ENCODE results near the gene HNRNPAB. TPM values are rescaled to one million over a fixed set of nuclear protein-coding genes. Genes with fewer than 3 reads are reported as not detected.
A peak's percentile ranks its signal among the peaks of the same experiment; 100 is the strongest.

The HNRNPAB gene
- total RNA-seq: 100 to 1,000 TPM in 1 of 4 donors, 10 to 100 TPM in 3; 57.0 to 113 (median 83.1) TPM

- H3K4me3 ChIP-seq: peak within 1 kb of the TSS; percentile 88
- TF ChIP-seq POLR2AphosphoS5 (IDR thresholded peaks at IDR 0.05) (peak; percentile 97 to 99 (median 98)), EP300 (IDR thresholded peaks at IDR 0.05) (no peak), CTCF (IDR thresholded peaks at IDR 0.05) (no peak), POLR2A (IDR thresholded peaks at IDR 0.05) (peak; percentile 96 to 99)
- peaks cover 28% of the 10 kb centered on the region for H3K36me3 ChIP-seq
- DNase-seq (ENCODE audit: low spot score in 2 of 2): peak; percentile 97 to 99
- H3K4me1 ChIP-seq: peaks cover 61% of the 10 kb centered on the region
- 0% methylated on average over 12 of the region's 96 CpGs for WGBS
- H3K27ac ChIP-seq: peak within 1 kb of the TSS; percentile 98
- no peaks in the 10 kb centered on the region for H3K27me3 ChIP-seq
- H3K9me3 ChIP-seq: no peaks in the 10 kb centered on the region
Observed at GRCh38 chr5:178204182-178204934, at the start of gene HNRNPAB. Gene HNRNPAB (plus strand): TSS chr5:178204533. CDS start chr5:178204838, 305 bp downstream.

- Histone ChIP-seq H3K36me3 (peaks cover 16% of the 10 kb centered on the region), H3K9me3 (no peaks in the 10 kb centered on the region), H3K4me1 (peaks cover 28% of the 10 kb centered on the region), H3K4me3 (no peak overlapping the region), H3K27me3 (no peaks in the 10 kb centered on the region), H3K27ac (no peak overlapping the region)
- WGBS: 80% methylated on average over 8 of the region's 8 CpGs
- no peak for DNase-seq (ENCODE audit: low spot score in 2 of 2)
- TF ChIP-seq POLR2A (IDR thresholded peaks at IDR 0.05) (no peak), POLR2AphosphoS5 (IDR thresholded peaks at IDR 0.05) (no peak), EP300 (IDR thresholded peaks at IDR 0.05) (no peak), CTCF (IDR thresholded peaks at IDR 0.05) (no peak)
Observed at GRCh38 chr5:178155065-178155464, 49.3 kb upstream of the HNRNPAB start.

GRCh38 chr5:178160176-178160575 is 44.2 kb upstream of the HNRNPAB start:
- H3K36me3 ChIP-seq: no peaks in the 10 kb centered on the region
- WGBS: 82% methylated on average over 5 of the region's 5 CpGs
- H3K4me1 ChIP-seq: peaks cover 9% of the 10 kb centered on the region
- H3K9me3 ChIP-seq: no peaks in the 10 kb centered on the region
- H3K27ac ChIP-seq: no peak overlapping the region
- H3K27me3 ChIP-seq: peaks cover 23% of the 10 kb centered on the region
- DNase-seq (ENCODE audit: low spot score in 2 of 2): no peak
- TF ChIP-seq CTCF (IDR thresholded peaks at IDR 0.05) (no peak), EP300 (IDR thresholded peaks at IDR 0.05) (no peak), POLR2AphosphoS5 (IDR thresholded peaks at IDR 0.05) (no peak), POLR2A (IDR thresholded peaks at IDR 0.05) (no peak)
- no peak overlapping the region for H3K4me3 ChIP-seq

GRCh38 chr5:178162481-178162880 is 41.9 kb upstream of the HNRNPAB start:
- Histone ChIP-seq H3K27ac (no peak overlapping the region), H3K27me3 (peaks cover 30% of the 10 kb centered on the region), H3K4me3 (no peak overlapping the region), H3K9me3 (no peaks in the 10 kb centered on the region), H3K36me3 (no peaks in the 10 kb centered on the region), H3K4me1 (peaks cover 9% of the 10 kb centered on the region)
- no peak for TF ChIP-seq POLR2AphosphoS5 (IDR thresholded peaks at IDR 0.05)
- no peak for TF ChIP-seq EP300 (IDR thresholded peaks at IDR 0.05)
- no peak for TF ChIP-seq POLR2A (IDR thresholded peaks at IDR 0.05)
- TF ChIP-seq CTCF (IDR thresholded peaks at IDR 0.05): no peak
- WGBS: 74% methylated on average over 9 of the region's 9 CpGs
- peak in 1 of 2 donors; percentile 36 for DNase-seq (ENCODE audit: low spot score in 2 of 2)
